LoVo (cell line): ENCODE data around the gene ANXA3.
"Not testable (repeated sequence)": the region's sequence is repeated elsewhere in the genome, so short reads cannot be mapped to it uniquely, and the experiment has no call there.

Source experiments
- DNase-seq: peaks from one replicate; pipeline ENCODE4 v3.0.0-alpha.2; 2016; ENCODE audit warnings: low spot score

Gene ANXA3

DNA sequence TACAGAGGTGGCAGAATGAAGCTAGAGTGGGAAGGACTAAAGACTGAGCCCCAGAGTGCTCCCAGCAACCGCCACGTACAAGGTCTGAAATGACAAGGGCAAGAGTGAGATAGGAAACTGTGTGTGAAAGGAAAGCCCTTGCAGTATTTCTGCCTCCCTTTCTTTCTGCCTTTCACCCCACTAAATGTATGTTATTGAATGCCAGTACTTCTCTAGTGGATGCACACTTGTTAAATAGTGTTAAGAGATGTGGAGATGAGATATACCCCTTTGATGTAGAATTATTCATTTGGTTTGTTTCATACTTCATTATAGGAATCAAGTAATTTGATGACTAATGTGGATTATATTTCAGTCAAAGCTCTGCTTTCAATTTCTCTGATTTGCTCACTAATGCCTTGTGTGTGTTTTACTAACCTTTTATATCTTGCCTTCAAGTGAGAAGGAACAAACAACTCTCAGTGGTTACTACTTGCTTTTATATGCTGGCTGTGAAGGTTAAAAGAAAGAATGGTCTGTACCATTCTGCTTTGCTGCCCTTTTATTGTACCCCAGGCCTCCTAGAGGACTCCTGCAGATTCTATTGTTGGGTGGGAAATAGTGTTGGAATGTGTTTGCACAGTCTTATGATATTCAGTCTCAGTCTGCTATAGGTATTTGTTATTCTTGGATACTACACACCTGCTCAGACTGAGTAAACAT is 8.0 kb upstream of the ANXA3 start:
- no peak for DNase-seq

DNA sequence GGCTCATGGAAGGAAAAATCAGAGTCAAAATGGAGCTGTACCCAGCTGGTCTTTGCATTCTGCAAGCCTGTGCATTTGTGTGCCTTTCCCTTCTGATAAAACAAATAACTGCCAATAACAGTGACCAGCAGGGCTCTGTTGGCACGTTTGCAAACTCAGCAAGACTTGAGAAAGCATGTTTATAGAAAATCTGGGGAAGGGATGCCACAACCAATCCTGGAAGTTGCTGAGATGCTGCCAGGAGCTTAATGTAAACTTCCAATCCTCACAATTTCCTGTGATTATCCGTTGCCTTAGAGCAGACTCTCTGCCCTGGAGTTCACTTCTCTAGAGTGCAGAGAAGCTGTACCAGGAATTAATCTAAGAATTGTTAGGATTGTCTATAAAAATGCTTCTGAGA is 6.9 kb upstream of the ANXA3 start:
- no peak for DNase-seq

DNA sequence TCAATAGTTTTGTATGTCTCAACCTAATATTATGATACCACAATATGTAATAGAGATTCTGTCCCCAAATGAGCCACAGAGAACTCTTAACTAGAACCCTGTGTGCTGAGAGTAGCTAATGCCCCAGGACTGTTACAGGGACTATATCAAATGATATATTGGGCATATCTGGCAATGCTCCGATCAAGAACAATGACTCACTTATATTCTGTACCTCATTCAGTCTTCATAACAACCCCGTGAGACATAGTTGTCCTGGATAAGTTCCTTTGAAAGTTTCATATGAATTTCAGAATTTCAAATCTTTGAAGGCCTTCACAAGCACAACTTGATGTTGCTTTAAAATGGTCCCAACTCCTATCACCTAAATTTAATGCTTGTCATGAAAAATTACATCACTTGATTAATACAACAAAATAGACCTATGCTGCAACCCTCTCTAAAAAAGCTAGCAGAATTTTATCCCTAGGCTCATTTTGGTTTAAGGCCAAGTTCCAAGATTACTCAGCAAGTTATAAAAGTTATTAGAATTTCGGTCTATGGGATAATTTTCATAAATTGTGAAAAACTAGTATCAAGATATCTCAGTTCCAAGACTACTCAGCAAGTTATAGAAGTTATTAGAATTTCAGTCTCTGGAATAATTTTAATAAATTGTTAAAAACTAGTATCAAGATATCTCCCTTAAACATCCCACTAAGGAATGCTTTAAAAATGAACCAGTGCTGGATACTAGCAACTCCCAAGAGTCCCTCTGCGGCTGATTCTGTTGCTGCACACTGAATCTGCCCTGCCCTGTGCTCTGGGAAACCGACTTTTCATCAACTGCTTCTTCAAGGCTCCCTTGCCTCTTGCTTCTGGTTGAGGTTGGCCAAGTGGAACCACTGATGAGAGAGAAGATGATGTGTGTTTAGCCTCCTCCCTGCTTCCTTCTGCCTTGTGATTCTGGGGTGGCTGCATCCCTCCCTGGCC is 6.0 kb upstream of the ANXA3 start:
- no peak for DNase-seq

DNA sequence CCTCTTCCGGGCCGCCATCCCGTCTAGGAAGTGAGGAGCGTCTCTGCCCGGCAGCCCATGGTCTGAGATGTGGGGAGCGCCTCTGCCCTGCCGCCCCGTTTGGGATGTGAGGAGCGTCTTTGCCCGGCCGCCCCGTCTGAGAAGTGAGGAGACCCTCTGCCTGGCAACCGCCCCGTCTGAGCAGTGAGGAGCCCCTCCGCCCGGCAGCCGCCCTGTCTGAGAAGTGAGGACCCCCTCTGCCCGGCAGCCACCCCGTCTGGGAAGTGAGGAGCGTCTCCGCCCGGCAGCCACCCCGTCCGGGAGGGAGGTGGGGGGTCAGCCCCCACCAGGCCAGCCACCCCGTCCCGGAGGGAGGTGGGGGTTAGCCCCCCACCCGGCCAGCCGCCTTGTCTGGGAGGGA is 3.7 kb upstream of the ANXA3 start:
- not testable (repeated sequence) for DNase-seq

DNA sequence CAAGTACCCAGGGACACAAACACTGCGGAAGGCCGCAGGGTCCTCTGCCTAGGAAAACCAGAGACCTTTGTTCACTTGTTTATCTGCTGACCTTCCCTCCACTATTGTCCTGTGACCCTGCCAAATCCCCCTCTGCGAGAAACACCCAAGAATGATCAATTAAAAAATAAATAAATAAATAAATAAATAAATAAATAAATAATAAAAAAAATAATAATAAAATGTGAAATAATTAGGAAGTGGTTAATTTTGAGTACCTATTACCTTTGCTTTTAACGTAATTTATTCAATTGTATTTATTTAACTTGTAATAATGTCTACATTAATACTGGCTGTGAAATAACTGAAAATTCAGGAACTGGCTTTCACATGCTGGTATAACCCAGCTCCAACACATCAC is 2.7 kb upstream of the ANXA3 start:
- DNase-seq: not testable (repeated sequence)

DNA sequence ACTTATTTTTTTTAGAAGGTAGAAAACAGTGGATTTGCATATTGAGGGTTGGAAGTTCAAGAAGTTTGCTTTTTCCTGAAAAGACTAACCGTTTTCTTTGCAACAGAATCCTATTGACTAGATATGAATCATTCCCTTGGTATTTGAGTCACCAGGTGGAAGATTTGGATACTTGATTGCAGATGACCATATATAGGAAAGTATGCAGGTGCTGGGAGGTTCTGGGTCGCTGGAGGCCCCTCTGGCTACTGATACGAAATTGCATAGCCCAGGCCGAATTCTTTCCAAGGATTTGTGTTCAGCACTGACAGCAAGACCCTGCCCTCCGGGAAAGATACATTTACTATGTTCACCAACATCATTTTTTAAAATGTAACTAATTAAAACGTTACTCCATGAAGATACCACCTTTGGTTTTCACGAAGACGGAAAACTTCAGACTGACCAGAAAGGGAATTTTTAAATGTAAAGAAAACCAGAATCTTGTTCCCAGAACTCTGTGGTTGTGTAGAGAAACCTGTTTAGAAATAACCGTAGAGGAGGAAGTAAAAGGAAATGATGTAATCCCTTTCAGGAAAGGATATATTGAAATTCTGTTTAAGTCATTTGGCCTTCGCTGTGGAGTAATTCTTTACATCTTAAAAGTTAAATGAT is 946 bp downstream of the ANXA3 start:
- DNase-seq: peak; percentile 80

DNA sequence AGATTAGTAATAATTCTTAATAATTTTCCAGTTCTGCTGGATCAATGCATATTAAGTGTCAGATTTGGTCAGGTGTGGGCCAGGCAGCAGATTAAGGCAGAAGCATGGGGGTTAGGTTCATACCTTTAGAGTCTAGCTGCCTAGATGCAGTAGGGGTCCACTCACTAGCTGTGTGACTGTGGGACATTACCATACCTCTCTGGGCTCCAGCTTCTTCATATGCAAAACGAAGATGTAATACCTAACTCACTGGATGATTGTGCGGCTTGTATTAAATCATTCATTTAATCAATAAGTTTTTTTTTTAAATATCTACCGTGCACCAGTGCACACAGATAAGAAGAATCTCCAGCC is 1.4 kb downstream of the ANXA3 start:
- DNase-seq: no peak

DNA sequence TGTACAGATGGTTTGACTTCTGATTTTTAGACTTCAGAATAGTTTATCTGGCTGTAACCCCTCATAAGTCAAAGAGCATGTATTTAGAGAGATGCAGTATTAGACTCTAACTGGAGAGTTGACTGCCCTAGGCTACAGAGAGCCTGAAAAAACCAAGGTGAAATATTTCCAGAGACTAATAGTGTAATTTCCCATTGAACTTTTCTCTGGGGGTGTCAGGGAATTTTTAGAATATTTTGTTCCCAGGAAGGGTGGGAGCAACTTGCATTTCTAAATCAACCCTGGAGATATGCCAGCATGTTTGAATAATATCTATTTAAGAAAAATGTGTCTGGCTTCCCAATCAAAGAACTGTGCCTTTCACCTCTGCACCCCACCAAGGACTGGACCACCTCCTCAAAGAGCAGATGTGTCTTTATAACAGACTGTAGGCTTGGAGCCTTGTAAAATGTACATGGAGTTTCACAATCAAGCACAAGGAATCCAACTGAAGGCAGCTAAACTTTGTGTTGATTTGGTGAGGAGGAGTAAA is 2.0 kb downstream of the ANXA3 start:
- DNase-seq: no peak

DNA sequence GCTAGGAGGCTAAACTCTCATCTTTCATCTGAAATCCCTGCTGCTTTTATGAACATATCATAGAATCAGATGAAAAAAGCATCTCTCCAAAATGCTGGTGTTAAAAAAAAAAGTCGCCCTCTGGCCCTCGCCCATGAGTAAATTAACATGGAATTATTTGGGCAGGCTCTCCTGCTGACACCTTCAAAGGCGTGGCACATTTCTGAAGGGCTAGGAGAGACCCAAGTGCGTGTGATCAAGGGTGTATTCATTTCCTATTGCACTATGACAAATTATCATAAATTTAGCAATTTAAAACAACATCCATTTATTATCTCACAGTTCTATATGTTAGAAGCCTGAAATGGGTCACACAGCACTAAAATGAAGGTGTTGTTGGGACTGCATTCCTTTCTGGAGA is 5.1 kb downstream of the ANXA3 start:
- peak; percentile 57 for DNase-seq

DNA sequence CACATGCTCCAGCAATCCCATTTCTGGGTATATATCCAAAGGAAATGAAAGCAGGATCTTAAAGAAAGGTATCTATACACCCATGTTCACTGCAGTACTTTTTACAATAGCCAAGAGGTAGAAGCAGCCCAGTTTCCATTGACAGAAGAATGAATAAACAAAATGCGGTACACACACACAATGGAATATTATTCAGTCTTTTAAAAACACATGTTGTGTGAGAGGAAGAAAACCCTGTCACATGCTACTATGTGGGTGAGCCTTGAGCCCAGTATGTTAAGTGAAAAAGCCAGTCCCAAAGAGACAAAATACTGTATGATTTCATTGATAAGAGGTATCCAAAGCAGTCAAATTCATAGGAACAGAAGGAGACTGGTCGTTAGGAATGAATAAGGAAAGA is 6.3 kb downstream of the ANXA3 start:
- DNase-seq: no peak

DNA sequence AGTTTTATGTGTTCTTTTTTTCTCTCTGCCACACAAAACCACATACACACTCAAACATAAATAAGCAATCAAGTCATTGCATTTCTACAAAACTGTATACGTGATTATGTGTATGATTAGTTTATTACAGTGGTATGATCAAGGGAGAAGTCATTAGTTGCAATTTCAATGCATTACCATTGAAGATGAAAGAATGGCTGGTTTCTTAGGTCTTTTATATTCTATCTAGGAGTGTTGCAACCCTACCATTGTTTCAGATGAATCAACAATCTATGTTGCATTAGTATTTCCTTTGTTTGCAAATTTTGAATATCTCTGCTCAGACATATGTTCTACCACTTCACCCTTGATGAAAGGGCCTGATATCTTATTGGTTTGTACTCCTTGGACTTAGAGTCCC is 6.8 kb downstream of the ANXA3 start:
- DNase-seq: no peak

DNA sequence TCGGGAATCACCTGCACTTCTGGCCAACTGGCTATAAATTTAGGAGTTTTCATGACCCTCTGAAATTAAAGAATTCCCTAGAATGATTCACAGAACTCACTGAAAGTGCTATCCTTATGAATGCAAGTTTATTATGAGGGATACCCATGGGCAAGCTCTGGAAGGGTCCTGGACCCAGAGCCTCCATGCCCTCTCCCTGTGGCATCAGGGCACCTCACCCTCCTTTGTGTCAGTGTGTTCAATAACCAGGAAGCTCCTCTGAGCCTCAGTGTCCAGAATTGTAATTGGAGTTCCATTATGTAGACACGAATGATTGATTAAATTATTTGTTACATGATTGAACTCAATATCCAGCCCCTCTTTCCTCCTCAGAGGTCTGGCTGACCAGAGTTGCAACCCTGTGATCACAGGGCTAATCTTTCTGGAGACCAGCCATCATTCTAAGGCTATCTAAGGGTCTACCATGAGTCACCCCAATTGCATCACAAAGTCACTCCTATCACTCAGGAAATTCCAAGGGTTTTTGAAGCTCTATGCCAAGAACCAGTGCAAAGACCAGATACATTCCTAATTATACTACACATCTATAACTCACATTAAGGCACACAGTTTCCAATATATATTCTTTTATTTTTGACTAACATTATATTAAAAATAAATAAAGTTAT is 8.9 kb downstream of the ANXA3 start:
- peak; percentile 76 for DNase-seq

DNA sequence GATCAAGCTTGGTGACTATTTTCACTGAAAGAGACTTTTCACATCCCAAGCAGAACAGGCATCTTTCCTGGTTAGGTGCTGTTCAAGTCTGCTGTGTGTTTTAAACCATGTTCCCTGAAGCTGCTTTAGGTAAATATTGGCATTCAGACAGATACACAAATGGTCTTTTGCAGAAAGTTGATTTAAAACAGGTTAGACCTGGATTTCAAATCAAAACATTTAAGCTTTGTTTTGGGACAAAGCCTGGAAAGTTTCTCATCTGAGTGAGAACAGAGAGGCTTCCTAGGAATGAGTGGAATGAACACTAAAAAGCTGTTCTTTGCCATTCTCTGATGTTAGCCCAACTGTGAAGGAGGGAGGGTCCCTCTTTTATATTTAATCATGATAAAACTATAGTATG is 10.1 kb downstream of the ANXA3 start:
- no peak for DNase-seq

DNA sequence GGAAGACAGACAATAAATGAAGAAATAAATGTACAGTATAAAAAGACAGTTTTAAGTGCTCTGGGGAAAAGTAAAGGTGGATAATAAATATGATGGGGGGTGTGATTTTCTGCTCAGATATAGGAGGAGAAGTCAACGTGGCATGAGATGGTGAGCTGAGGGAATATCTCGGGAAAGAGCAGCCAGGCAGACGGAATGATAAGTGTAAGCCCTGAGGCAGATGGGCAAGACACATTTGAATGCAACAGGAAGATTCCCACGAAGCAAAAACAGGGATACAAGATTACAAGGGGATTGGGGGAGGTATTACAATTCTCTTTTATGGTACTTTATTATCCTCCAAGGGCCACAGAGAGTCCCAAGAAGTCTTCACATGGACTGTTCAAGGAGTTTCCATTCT is 11.1 kb downstream of the ANXA3 start:
- DNase-seq: no peak

DNA sequence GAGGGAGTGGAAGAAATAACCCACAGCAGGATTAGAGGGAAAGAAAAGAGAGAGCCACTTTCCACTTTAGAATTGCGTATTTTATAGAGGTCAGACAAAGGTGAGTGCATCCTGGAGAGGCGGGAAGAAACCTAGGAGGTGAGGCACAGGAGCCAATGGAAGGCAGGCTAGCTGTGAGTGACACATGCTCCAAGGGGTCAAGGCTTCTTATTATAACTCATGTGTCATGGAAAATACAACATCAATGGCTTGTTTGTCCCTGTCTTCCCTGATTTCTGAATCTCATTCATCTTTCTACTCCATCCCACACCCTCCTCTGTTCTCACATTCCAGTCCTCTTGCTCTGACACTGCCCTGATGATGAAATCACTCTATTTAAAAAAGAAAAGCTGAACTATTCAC is 14.4 kb downstream of the ANXA3 start:
- DNase-seq: peak; percentile 66

DNA sequence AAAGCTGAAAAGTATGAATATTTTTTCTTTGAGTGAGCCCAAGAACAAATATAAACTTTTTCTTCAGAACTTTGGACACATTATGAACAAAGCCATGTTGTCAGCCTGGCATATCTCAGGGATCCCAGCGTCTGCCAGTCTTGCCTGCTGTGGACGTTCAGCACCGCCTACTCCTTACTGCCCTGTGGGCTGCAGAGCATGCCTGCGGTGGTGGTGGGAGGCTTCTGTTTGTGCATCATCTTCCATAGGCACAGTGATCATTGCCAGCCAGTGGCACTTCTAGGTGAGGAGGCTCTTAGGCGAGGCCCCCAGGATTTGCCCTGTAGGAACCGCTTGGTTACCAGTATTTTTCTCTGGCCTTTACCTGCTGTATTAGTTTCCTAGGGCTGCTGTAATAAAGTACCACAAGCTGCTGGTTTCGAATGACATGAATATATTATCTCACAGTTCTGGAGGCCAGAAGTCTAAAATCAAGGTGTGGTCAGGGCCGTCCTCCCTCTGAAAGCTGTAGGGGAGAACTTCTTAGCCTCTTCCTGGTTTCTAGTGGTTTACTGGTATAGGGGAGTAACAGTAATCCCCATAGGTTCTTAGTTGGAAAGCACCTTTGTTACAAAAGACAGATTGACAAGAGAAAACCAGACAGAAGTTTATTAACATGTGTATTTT is 15.4 kb downstream of the ANXA3 start:
- no peak for DNase-seq

DNA sequence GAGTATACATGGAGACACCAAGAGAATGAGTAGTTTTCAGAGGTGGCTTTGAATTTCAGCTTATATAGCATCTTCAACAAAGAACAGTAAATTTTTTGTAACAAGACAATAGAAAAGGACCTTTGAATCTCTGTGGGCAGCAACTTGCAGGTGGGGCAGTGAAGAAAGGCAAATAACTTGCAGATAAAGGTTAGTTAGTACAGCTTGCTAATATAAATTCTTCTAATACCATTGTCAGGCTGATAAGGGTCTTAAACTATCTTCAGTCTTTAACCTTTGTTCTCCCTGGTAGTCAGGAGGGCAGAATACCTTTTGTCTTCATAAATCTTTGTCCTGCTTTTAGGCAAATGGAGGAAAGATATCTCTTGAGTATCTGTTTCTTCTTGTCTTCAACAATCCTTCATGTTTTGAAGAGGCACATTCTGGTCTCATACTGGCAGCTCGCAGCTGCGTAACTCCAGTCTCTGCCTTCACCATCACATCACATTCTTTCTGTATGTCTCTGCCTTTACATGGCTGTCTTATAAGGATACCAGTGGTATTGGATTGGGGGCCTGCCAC is 16.0 kb downstream of the ANXA3 start:
- no peak for DNase-seq

DNA sequence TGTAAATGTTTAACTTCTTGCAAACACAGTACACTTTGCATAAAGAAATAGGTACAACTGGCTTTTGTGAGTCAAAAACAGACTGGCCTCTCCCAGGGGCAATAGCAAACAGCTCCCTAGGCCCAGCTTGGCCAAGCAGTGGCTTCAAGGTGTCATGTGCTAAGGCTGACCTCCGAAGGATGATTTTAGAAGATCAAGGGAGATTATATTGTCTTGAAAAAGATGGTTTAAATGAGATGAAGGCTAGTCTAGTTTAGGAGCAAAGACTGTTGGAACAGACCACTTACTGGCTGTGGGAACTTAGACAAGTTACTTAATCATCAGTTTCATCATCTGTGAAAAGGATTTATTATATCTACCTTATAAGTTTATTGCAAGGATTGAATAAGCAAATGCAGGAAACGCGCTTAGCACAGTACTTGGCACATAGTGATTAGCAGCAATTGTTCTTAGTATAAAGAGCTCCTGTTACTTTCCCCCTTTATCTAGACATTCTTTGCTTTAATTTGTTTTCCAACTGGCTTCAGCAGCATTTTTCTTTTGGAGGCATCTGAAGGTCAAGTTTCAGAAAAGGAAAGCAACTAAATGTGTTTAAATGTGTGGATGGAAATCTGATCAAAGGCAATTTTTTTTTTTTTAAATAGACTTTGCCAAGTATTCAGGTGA is 17.2 kb downstream of the ANXA3 start:
- DNase-seq: no peak

DNA sequence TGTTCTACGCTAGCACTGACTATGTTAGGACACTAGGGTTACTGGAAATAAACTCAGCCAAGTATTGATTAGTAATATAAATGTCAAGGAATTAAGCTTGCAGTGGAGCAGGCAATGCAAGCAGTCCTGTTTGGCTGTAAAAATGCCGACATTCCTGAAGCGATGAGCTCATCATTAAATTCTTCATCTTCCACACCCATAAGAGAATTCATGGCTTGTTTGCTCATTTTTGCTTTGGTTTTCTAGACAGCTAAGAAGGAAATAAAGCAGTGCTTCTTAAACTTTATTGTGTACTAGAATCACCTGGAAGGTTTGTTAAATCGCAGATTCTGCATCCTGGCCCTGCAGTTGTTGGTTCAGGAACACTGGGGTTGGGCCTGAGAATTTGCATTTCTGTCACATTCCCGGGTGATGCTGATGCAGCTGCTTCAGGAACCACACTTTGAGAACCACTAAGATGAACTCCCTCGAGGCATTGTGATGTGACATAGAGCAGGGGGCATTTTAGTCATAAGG is 17.8 kb downstream of the ANXA3 start:
- DNase-seq: peak; percentile 62

DNA sequence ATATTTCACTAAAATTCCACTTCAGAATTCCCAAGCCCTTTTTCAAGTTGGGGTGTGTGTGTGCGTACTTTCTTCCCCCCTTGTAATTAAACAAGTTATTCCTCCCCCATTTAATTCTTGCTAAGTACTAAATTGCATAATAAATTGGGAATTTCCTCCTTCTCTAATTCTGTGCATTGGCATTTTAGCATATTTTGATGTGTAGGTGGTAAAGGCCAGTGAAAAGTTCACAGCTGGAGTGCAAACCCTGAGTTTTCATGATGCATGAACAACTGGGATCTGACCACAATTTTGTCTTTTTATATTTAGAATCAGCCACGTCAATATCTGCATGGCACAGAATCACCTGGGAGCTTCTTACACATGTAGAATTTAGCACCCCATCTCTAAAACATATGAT is 18.5 kb downstream of the ANXA3 start:
- no peak for DNase-seq
